T-cell (primary cell): ENCODE results near the gene ATP10A. TPM values are rescaled to one million over a fixed set of nuclear protein-coding genes. Genes with fewer than 3 reads are reported as not detected.

Experiments used
- ATAC-seq, 4 experiments: fragments of 200-7000 bp in 3 of 4; fragments of 150-1000 bp in 1 of 4; cut with Tn5 transposase; replicated peaks in 1 of 4; 1 replicate in 3 of 4; 2 replicates in 1 of 4; pipeline ENCODE4 v1.10.0; 2021; ENCODE audit warnings: moderate library complexity in 3 of 4, mild to moderate bottlenecking in 2 of 4, moderate number of reproducible peaks in 1 of 4
- CTCF ChIA-PET, 2 donors: fragments of 300-600 bp; sonication (Branson Sonifier 250); formaldehyde crosslinking; loops; one replicate each; lab custom pipeline; 2022; ENCODE audit warnings: antibody characterized with exemption in 2 of 2; lab: Charles Lee
- POLR2A ChIA-PET, 2 donors: fragments of 300-600 bp; sonication (Branson Sonifier 250); formaldehyde crosslinking; loops; one replicate each; lab custom pipeline; 2022; ENCODE audit warnings: antibody characterized with exemption in 2 of 2; lab: Charles Lee
- DNase-seq, 35 experiments: peaks; one replicate each; pipeline versions ENCODE4 v3.0.0 to v3.0.0-alpha.2; 2013 to 2023
- H3K27ac ChIP-seq: one replicate; pipeline ENCODE4 v1.5.1; 2013; ENCODE audit warnings: low read length
- H3K27me3 ChIP-seq, 2 experiments: replicated peaks in 1 of 2; 1 replicate in 1 of 2; 2 replicates in 1 of 2; pipeline versions ENCODE4 v1.6.1 to v1.7.0; 2013; ENCODE audit warnings: low read length in 1 of 2, mixed read lengths in 1 of 2; ENCODE audit not compliant: control insufficient read depth in 2 of 2, insufficient read depth in 2 of 2; ENCODE audit errors: extremely low read depth in 1 of 2
- H3K36me3 ChIP-seq, 2 donors: 1 replicate in 1 of 2; 2 replicates in 1 of 2; pipeline versions ENCODE4 v1.6.1 to v1.7.0; 2013; ENCODE audit warnings: low read length in 1 of 2; ENCODE audit not compliant: control insufficient read depth in 2 of 2, insufficient read depth in 1 of 2; ENCODE audit errors: extremely low read depth in 1 of 2
- H3K4me1 ChIP-seq, 2 experiments: 1 replicate in 1 of 2; 2 replicates in 1 of 2; pipeline versions ENCODE4 v1.6.1 to v1.7.0; 2013; ENCODE audit warnings: low read length in 2 of 2, mixed read lengths in 1 of 2; ENCODE audit not compliant: insufficient read depth in 2 of 2, control insufficient read depth in 1 of 2; ENCODE audit errors: extremely low read depth in 1 of 2
- H3K4me3 ChIP-seq, 2 donors: 1 replicate in 1 of 2; 2 replicates in 1 of 2; pipeline versions ENCODE4 v1.5.1 to v1.7.0; 2013; ENCODE audit warnings: mild to moderate bottlenecking in 2 of 2, low read length in 1 of 2, moderate library complexity in 1 of 2; ENCODE audit not compliant: control insufficient read depth in 1 of 2; ENCODE audit errors: extremely low read depth in 1 of 2
- H3K9me3 ChIP-seq: 2 replicates; pipeline ENCODE4 v1.7.0; 2013
- H3K27ac Mint-ChIP-seq, 2 donors: one replicate each; pipeline ENCODE4 v1.8.0; 2020 to 2021; ENCODE audit warnings: mild to moderate bottlenecking in 2 of 2, mixed read lengths in 2 of 2
- H3K27me3 Mint-ChIP-seq, 2 donors: one replicate each; pipeline ENCODE4 v1.8.0; 2021 to 2022; ENCODE audit warnings: mixed read lengths in 2 of 2
- H3K36me3 Mint-ChIP-seq: one replicate; pipeline ENCODE4 v1.8.0; 2021; ENCODE audit warnings: mixed read lengths
- H3K4me1 Mint-ChIP-seq, 3 donors: one replicate each; pipeline ENCODE4 v1.8.0; 2020 to 2022; ENCODE audit warnings: mixed read lengths in 3 of 3, mild to moderate bottlenecking in 1 of 3
- H3K4me3 Mint-ChIP-seq, 3 donors: one replicate each; pipeline ENCODE4 v1.8.0; 2020 to 2022; ENCODE audit warnings: mild to moderate bottlenecking in 3 of 3, mixed read lengths in 3 of 3, moderate library complexity in 3 of 3
- H3K9me3 Mint-ChIP-seq, 3 donors: one replicate each; pipeline ENCODE4 v1.8.0; 2020 to 2022; ENCODE audit warnings: mixed read lengths in 3 of 3
- WGBS: methylation state at CpG from one replicate; pipeline ENCODE4 v1.1.5; 2013; ENCODE audit warnings: missing lambda C conversion rate; ENCODE audit not compliant: insufficient coverage; 5-methylcytosine and 5-hydroxymethylcytosine counted together
- total RNA-seq, 35 experiments: library from RNA in 6 of 35; stranded (reverse) in 6 of 35; fragments of 120-200 nt in 1 of 35; gene quantifications; one replicate each; pipeline versions ENCODE4 v1.2.1 to v1.2.4 and lab custom pipeline; 2013 to 2026

Gene ATP10A
- total RNA-seq, 5 donors from 2014 or later (not counting 1 experiment from before 2014, with no cell fraction given): 37.3 to 65.5 (median 53.4) TPM

- Histone ChIP-seq H3K27me3 (no peaks in the 10 kb centered on the region), H3K9me3 (no peaks in the 10 kb centered on the region), H3K36me3 (no peaks in the 10 kb centered on the region), H3K4me1 (peaks cover 3 to 27% of the 10 kb centered on the region in 2 experiments), H3K27ac (no peak overlapping the region), H3K4me3 (no peak overlapping the region)
- no peaks in the 10 kb centered on the region for H3K9me3 Mint-ChIP-seq
- H3K4me1 Mint-ChIP-seq: peaks cover 73 to 83% (median 79%) of the 10 kb centered on the region in 3 donors
- ATAC-seq (peak in 2 of 4 experiments; percentile 49 to 57), DNase-seq (peak in 7 of 35 experiments; percentile 16 to 40 (median 28))
- peak overlapping the region; percentile 24 to 28 for H3K27ac Mint-ChIP-seq
- ChIA-PET POLR2A (interaction anchor here in 1 of 2 donors (0.9 kb wide), 1 partner anchor 79 kb away, joined by 3 read pairs; no protein-coding TSS in a partner anchor), CTCF (interaction anchor here in 1 of 2 donors (0.7 kb wide), 1 partner anchor 138 kb away, joined by 3 read pairs; no protein-coding TSS in a partner anchor)
- H3K4me3 Mint-ChIP-seq: no peak overlapping the region
- H3K27me3 Mint-ChIP-seq: no peaks in the 10 kb centered on the region
- H3K36me3 Mint-ChIP-seq: no peaks in the 10 kb centered on the region
- WGBS: no CpG with 5 or more reads among the region's 6 CpGs
These were observed 67.4 kb downstream of the ATP10A start for GRCh38 chr15:25795712-25796111.

GRCh38 chr15:25795061-25795460 lies 68.1 kb downstream of the ATP10A start:
- POLR2A ChIA-PET: no interaction called here
- peaks cover 73 to 83% (median 79%) of the 10 kb centered on the region in 3 donors for H3K4me1 Mint-ChIP-seq
- Histone ChIP-seq H3K27ac (no peak overlapping the region), H3K4me3 (no peak overlapping the region), H3K9me3 (no peaks in the 10 kb centered on the region), H3K36me3 (no peaks in the 10 kb centered on the region), H3K27me3 (no peaks in the 10 kb centered on the region), H3K4me1 (peaks cover 2 to 21% of the 10 kb centered on the region in 2 experiments)
- no CpG with 5 or more reads among the region's 9 CpGs for WGBS
- H3K9me3 Mint-ChIP-seq: no peaks in the 10 kb centered on the region
- CTCF ChIA-PET: no interaction called here
- H3K27ac Mint-ChIP-seq: no peak overlapping the region
- DNase-seq (peak in 4 of 35 experiments; percentile 6 to 29 (median 19)), ATAC-seq (no peak)
- H3K4me3 Mint-ChIP-seq: no peak overlapping the region
- no peaks in the 10 kb centered on the region for H3K36me3 Mint-ChIP-seq
- no peaks in the 10 kb centered on the region for H3K27me3 Mint-ChIP-seq

- H3K27ac ChIP-seq: no peak overlapping the region
- ChIA-PET CTCF (interaction anchor here in 1 of 2 donors (1.0 kb wide), 1 partner anchor 44 kb away, joined by 4 read pairs; no protein-coding TSS in a partner anchor), POLR2A (no interaction called here)
- ATAC-seq (no peak), DNase-seq (no peak)
- H3K4me3 ChIP-seq: no peak overlapping the region
- Mint-ChIP-seq H3K4me3 (no peak overlapping the region), H3K27ac (no peak overlapping the region), H3K36me3 (no peaks in the 10 kb centered on the region), H3K27me3 (no peaks in the 10 kb centered on the region), H3K4me1 (peaks cover 69 to 81% (median 80%) of the 10 kb centered on the region in 3 donors), H3K9me3 (no peaks in the 10 kb centered on the region)
- no peaks in the 10 kb centered on the region for H3K9me3 ChIP-seq
- no peaks in the 10 kb centered on the region for H3K27me3 ChIP-seq
- H3K4me1 ChIP-seq: peaks cover 2 to 21% of the 10 kb centered on the region in 2 experiments
- no peaks in the 10 kb centered on the region for H3K36me3 ChIP-seq
- WGBS: 82% methylated on average over 1 of the region's 6 CpGs
These were observed 69.6 kb downstream of the ATP10A start for GRCh38 chr15:25793354-25794050.

- Mint-ChIP-seq H3K27ac (no peak overlapping the region), H3K4me3 (no peak overlapping the region), H3K36me3 (no peaks in the 10 kb centered on the region), H3K4me1 (peaks cover 66 to 82% (median 81%) of the 10 kb centered on the region in 3 donors), H3K9me3 (no peaks in the 10 kb centered on the region), H3K27me3 (no peaks in the 10 kb centered on the region)
- no peaks in the 10 kb centered on the region for H3K27me3 ChIP-seq
- H3K27ac ChIP-seq: no peak overlapping the region
- DNase-seq: no peak
- WGBS: 92% methylated on average over 2 of the region's 3 CpGs
- no peaks in the 10 kb centered on the region for H3K9me3 ChIP-seq
- no peak for ATAC-seq
- no peaks in the 10 kb centered on the region for H3K36me3 ChIP-seq
- H3K4me3 ChIP-seq: no peak overlapping the region
- POLR2A ChIA-PET: no interaction called here
- peaks cover 2 to 21% of the 10 kb centered on the region in 2 experiments for H3K4me1 ChIP-seq
- CTCF ChIA-PET: no interaction called here
These were observed 71.0 kb downstream of the ATP10A start for GRCh38 chr15:25792128-25792527.

- Mint-ChIP-seq H3K4me1 (peaks cover 61 to 75% (median 73%) of the 10 kb centered on the region in 3 donors), H3K27me3 (no peaks in the 10 kb centered on the region), H3K9me3 (no peaks in the 10 kb centered on the region), H3K4me3 (no peak overlapping the region), H3K27ac (peak overlapping the region; percentile 22 to 55), H3K36me3 (no peaks in the 10 kb centered on the region)
- Histone ChIP-seq H3K4me1 (peaks cover 0 to 11% of the 10 kb centered on the region in 2 experiments), H3K9me3 (no peaks in the 10 kb centered on the region), H3K27ac (no peak overlapping the region), H3K4me3 (no peak overlapping the region), H3K36me3 (peaks cover 0 to 3% of the 10 kb centered on the region in 2 donors), H3K27me3 (no peaks in the 10 kb centered on the region)
- ChIA-PET POLR2A (no interaction called here), CTCF (interaction anchor here in 1 of 2 donors (0.6 kb wide), 1 partner anchor 88 kb away, joined by 4 read pairs; no protein-coding TSS in a partner anchor)
- 54% methylated on average over 2 of the region's 7 CpGs for WGBS
- DNase-seq (no peak), ATAC-seq (no peak)
These were observed 73.0 kb downstream of the ATP10A start for GRCh38 chr15:25790000-25790660.

- no peaks in the 10 kb centered on the region for H3K9me3 Mint-ChIP-seq
These were observed 73.5 kb downstream of the ATP10A start for GRCh38 chr15:25789616-25789999.

More at GRCh38 chr15:25789616-25789999, 73.5 kb downstream of the ATP10A start:
- no peak overlapping the region for H3K4me3 ChIP-seq
- ChIA-PET CTCF (no interaction called here), POLR2A (no interaction called here)
- peaks cover 0 to 3% of the 10 kb centered on the region in 2 donors for H3K36me3 ChIP-seq
- no peak for ATAC-seq
- DNase-seq: no peak
- Mint-ChIP-seq H3K4me3 (no peak overlapping the region), H3K36me3 (no peaks in the 10 kb centered on the region), H3K4me1 (peaks cover 62 to 73% (median 73%) of the 10 kb centered on the region in 3 donors), H3K27me3 (no peaks in the 10 kb centered on the region), H3K27ac (no peak overlapping the region)
- H3K27ac ChIP-seq: no peak overlapping the region
- peaks cover 0 to 11% of the 10 kb centered on the region in 2 experiments for H3K4me1 ChIP-seq
- H3K27me3 ChIP-seq: no peaks in the 10 kb centered on the region
- no peaks in the 10 kb centered on the region for H3K9me3 ChIP-seq
- WGBS: no CpG with 5 or more reads among the region's 5 CpGs
